Mammary epithelial cell (primary cell): Measurements from ENCODE around the gene PIK3C2G.

Experiments
- EZH2 ChIP-seq: IDR thresholded peaks from 2 replicates; pipeline ENCODE4 v1.6.1; 2012; ENCODE audit warnings: low read length, inconsistent platforms, borderline replicate concordance
- TF ChIP-seq, protein P1 (sequence below), 2 donors: IDR thresholded peaks in 1 of 2; conservative IDR thresholded peaks in 1 of 2; 2 replicates each; pipeline ENCODE4 v1.5.1; 2011 to 2012; ENCODE audit warnings: inconsistent platforms in 2 of 2, low read length in 2 of 2, mild to moderate bottlenecking in 2 of 2, control low read depth in 1 of 2, low read depth in 1 of 2; ENCODE audit not compliant: insufficient read depth in 1 of 2; ENCODE audit errors: extremely low read depth in 1 of 2

DNA sequence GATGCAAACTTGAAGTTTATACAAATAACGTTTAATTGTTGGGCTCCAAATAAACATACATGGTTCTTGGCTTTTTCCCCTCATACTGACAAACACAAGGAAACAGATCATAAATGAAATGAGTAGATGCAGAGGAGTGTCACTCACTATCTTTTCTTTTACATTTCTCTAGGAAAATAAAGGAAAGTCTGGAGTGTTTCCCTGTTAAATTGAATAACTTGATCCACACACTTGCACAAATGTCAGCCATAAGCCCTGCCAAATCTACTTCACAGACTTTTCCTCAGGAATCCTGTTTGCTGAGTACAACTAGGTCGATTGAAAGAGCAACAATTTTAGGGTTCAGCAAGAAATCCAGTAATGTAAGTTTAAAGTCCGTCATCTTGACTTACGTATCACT lies 301.2 kb downstream of the PIK3C2G start:
- TF ChIP-seq EZH2 = no peak
- TF ChIP-seq, protein P1, sequence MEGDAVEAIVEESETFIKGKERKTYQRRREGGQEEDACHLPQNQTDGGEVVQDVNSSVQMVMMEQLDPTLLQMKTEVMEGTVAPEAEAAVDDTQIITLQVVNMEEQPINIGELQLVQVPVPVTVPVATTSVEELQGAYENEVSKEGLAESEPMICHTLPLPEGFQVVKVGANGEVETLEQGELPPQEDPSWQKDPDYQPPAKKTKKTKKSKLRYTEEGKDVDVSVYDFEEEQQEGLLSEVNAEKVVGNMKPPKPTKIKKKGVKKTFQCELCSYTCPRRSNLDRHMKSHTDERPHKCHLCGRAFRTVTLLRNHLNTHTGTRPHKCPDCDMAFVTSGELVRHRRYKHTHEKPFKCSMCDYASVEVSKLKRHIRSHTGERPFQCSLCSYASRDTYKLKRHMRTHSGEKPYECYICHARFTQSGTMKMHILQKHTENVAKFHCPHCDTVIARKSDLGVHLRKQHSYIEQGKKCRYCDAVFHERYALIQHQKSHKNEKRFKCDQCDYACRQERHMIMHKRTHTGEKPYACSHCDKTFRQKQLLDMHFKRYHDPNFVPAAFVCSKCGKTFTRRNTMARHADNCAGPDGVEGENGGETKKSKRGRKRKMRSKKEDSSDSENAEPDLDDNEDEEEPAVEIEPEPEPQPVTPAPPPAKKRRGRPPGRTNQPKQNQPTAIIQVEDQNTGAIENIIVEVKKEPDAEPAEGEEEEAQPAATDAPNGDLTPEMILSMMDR (conservative IDR thresholded peaks at IDR 0.05 in 1 of 2, IDR thresholded peaks at IDR 0.05 in 1 of 2; ENCODE audit: extremely low read depth in 1 of 2, insufficient read depth in 1 of 2, low read depth in 1 of 2, low read length in 2 of 2) = no peak
